Tibial artery (tissue), 4 donors: ENCODE data around the gene HHATL.

Source experiments
- DNase-seq, 2 donors: peaks; one replicate each; pipeline ENCODE4 v3.0.0-alpha.2; 2019
- H3K27ac ChIP-seq, 2 donors: fragments of 200-600 bp; sonication (generic) in 1 of 2; 1 replicate in 1 of 2; 2 replicates in 1 of 2; pipeline ENCODE4 v1.5.1; 2018 to 2019; ENCODE audit warnings: mild to moderate bottlenecking in 1 of 2
- H3K27me3 ChIP-seq, 2 donors: fragments of 200-600 bp; sonication (generic) in 1 of 2; one replicate each; pipeline versions ENCODE4 v1.5.1 to v1.6.0; 2016 to 2019
- H3K36me3 ChIP-seq, 3 donors: fragments of 200-600 bp; sonication (generic) in 2 of 3; one replicate each; pipeline ENCODE4 v1.5.1; 2016 to 2019; ENCODE audit warnings: mild to moderate bottlenecking in 2 of 3
- H3K4me1 ChIP-seq, 4 donors: fragments of 200-600 bp; sonication (generic) in 2 of 4; 1 replicate in 3 of 4; 2 replicates in 1 of 4; pipeline ENCODE4 v1.5.1; 2016 to 2019
- H3K4me3 ChIP-seq, 2 donors: fragments of 200-600 bp; sonication (generic) in 1 of 2; 1 replicate in 1 of 2; 2 replicates in 1 of 2; pipeline ENCODE4 v1.5.1; 2018 to 2019; ENCODE audit warnings: mild to moderate bottlenecking in 2 of 2
- H3K9me3 ChIP-seq, 3 donors: fragments of 200-600 bp; sonication (generic) in 1 of 3; one replicate each; pipeline ENCODE4 v1.5.1; 2016 to 2019
- intact Hi-C: fragments of 100-400 bp; cut with DNase I; formaldehyde crosslinking; loops from one replicate; pipeline ENCODE4 v1.15.0; 2023; ENCODE audit warnings: low total_unique reads
- TF ChIP-seq, protein P1 (sequence below), 2 experiments: fragments of 200-600 bp in 1 of 2; fragments of 450-650 bp in 1 of 2; IDR thresholded peaks; one replicate each; pipeline ENCODE4 v1.5.1; 2017 to 2019; ENCODE audit warnings: antibody characterized with exemption in 2 of 2, mild to moderate bottlenecking in 1 of 2, moderate library complexity in 1 of 2

Gene HHATL

DNA sequence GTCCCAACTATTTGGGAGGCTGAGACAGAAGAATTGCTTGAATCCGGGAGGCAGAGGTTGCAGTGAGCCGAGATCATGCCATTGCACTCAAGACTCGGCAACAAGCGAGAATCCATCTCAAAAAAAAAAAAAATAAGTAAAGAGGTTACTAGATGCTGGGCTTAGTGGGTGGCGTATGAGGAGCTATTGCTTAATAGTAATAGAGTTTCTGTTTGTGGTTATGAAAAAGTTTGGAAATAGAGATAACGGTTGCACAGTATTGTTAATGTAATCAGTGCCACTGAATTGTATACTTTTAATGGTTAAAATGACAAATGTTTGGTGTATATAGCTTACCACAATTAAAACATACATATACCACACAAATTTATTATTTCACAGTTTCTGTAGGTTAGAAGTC is 14.7 kb upstream of the HHATL start:
- TF ChIP-seq, protein P1, sequence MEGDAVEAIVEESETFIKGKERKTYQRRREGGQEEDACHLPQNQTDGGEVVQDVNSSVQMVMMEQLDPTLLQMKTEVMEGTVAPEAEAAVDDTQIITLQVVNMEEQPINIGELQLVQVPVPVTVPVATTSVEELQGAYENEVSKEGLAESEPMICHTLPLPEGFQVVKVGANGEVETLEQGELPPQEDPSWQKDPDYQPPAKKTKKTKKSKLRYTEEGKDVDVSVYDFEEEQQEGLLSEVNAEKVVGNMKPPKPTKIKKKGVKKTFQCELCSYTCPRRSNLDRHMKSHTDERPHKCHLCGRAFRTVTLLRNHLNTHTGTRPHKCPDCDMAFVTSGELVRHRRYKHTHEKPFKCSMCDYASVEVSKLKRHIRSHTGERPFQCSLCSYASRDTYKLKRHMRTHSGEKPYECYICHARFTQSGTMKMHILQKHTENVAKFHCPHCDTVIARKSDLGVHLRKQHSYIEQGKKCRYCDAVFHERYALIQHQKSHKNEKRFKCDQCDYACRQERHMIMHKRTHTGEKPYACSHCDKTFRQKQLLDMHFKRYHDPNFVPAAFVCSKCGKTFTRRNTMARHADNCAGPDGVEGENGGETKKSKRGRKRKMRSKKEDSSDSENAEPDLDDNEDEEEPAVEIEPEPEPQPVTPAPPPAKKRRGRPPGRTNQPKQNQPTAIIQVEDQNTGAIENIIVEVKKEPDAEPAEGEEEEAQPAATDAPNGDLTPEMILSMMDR (IDR thresholded peaks at IDR 0.05): no peak
- H3K4me3 ChIP-seq: no peak overlapping the region
- peaks cover 0 to 16% (median 4%) of the 10 kb centered on the region in 4 donors for H3K4me1 ChIP-seq
- intact Hi-C loops: no loop called here
- DNase-seq: no peak
- no peak overlapping the region for H3K27ac ChIP-seq
- H3K36me3 ChIP-seq: no peaks in the 10 kb centered on the region
- no peaks in the 10 kb centered on the region for H3K9me3 ChIP-seq
- H3K27me3 ChIP-seq: no peaks in the 10 kb centered on the region

DNA sequence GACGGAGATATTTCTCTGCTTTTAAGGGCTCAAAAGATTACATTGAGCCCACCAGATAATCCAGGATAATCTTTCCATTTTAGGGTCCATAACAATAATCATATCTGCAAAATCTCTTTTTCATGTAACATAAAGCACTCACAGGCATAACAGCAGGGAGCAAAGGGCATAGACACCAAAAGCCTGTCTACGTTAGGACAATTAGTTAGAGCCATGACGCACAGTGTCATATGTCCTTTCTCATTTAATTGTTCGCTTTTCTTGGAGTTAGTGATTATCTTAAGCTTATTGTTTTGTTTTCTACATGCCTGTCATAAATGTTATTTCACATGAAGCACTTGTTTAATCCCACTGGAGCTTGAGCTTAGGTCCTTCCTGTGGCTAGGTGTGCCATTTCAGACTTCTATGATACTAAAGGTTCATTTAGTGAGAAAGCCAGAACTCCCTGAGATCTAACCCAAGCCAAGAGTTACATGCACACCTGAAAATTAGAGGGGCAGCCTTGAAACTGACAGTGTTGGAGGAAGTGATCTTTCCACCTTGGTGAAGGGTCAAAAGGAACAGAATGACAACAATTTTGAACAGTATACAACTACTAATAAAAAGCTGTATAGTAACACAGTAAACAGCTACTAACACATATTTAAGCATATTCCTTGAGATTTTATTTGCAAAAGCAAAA is 11.7 kb upstream of the HHATL start:
- intact Hi-C loops: no loop called here
- DNase-seq: no peak
- Histone ChIP-seq H3K4me3 (no peak overlapping the region), H3K36me3 (no peaks in the 10 kb centered on the region), H3K4me1 (no peaks in the 10 kb centered on the region), H3K27ac (no peak overlapping the region), H3K9me3 (no peaks in the 10 kb centered on the region), H3K27me3 (no peaks in the 10 kb centered on the region)
- TF ChIP-seq, protein P1 (IDR thresholded peaks at IDR 0.05): no peak

DNA sequence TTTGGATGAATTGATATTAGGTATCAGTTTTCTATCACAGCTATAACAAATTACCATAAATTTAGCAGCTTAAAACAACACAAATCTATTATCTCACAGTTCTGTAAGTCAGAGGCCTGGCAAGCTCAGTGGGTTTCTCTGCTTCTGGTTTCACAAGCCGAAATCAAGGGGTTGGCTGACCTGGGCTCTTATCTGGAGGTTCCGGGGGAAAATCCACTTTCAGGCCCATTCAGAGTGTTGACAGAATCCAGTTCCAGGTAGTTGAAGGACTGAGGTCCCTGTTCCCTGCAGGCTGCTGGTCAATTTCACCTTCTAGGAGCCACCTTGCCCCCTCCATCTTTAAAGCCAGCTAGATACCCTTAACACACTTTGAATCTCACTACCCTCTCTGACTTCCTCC is 11.1 kb upstream of the HHATL start:
- DNase-seq: peak in 1 of 2 donors; percentile 7
- TF ChIP-seq, protein P1 (IDR thresholded peaks at IDR 0.05): no peak
- Histone ChIP-seq H3K36me3 (no peaks in the 10 kb centered on the region), H3K4me3 (no peak overlapping the region), H3K9me3 (no peaks in the 10 kb centered on the region), H3K27me3 (no peaks in the 10 kb centered on the region), H3K27ac (no peak overlapping the region), H3K4me1 (no peaks in the 10 kb centered on the region)
- intact Hi-C loops: no loop called here

DNA sequence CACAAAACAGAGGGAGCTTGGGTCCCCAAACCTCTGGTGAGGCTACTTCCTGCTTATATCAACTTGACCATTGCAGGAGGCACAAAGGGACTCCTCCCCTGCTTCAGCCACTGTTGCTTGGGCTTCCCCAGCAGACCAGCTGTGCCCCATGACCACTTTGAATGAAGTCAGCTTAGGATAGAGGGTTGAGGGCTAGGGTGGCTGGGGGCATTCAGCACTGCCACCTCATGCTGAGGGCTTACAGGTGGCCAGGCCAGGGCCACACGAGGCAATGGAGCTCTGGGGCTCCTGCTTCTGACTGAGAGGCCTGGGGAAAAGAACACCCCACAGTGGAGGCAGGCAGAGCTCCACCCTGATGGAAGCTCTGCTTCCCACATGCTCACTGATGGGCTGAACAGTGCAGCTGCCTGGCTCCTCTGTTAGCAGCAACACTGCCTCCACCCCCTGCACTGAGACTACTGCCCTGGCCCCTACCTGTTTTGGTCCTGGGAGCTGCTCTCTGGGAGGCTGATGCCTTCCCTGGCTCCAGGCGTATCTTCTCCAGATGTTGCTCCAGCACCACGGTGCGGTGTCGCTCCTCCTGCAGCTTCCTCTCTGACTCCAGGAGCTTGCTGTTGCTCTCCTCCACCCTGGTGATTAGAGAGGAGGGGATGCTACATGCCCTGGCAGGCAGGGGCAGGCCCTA is 10.2 kb upstream of the HHATL start:
- Histone ChIP-seq H3K27me3 (no peaks in the 10 kb centered on the region), H3K4me3 (no peak overlapping the region), H3K9me3 (no peaks in the 10 kb centered on the region), H3K4me1 (no peaks in the 10 kb centered on the region), H3K27ac (no peak overlapping the region), H3K36me3 (no peaks in the 10 kb centered on the region)
- peak; percentile 5 to 44 for DNase-seq
- TF ChIP-seq, protein P1 (IDR thresholded peaks at IDR 0.05): no peak
- intact Hi-C loops: no loop called here

DNA sequence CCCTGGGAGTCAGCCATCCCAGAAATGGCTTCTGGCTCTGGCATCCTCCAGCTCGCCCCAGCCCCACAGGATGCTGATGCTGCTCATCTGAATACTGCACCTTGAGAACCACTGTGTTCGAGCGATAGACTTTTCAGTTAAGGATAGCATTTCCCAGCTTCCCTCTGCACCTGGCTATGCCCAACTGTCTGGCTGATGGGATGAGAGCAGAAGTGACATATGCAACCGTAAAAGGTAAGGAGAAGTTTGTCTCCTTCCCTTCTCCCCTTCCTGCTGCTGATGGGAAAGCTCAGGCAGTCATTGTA is 9.7 kb upstream of the HHATL start:
- peak in 1 of 2 donors; percentile 13 for DNase-seq
- H3K27me3 ChIP-seq: no peaks in the 10 kb centered on the region
- intact Hi-C loops: no loop called here

More for the DNA sequence above, 9.7 kb upstream of the HHATL start:
- TF ChIP-seq, protein P1 (IDR thresholded peaks at IDR 0.05): no peak
- Histone ChIP-seq H3K36me3 (no peaks in the 10 kb centered on the region), H3K4me3 (no peak overlapping the region), H3K9me3 (no peaks in the 10 kb centered on the region), H3K4me1 (no peaks in the 10 kb centered on the region), H3K27ac (no peak overlapping the region)
